NB4 (cell line): ENCODE data around the gene NETO2.

Source experiments
- MYC ChIP-seq: IDR thresholded peaks from 2 replicates; pipeline ENCODE4 v1.6.1; 2011; ENCODE audit warnings: low read depth, low read length
- TF ChIP-seq, protein P1 (sequence below): IDR thresholded peaks from one replicate; pipeline ENCODE4 v1.5.1; 2012; ENCODE audit warnings: low read depth, low read length

DNA sequence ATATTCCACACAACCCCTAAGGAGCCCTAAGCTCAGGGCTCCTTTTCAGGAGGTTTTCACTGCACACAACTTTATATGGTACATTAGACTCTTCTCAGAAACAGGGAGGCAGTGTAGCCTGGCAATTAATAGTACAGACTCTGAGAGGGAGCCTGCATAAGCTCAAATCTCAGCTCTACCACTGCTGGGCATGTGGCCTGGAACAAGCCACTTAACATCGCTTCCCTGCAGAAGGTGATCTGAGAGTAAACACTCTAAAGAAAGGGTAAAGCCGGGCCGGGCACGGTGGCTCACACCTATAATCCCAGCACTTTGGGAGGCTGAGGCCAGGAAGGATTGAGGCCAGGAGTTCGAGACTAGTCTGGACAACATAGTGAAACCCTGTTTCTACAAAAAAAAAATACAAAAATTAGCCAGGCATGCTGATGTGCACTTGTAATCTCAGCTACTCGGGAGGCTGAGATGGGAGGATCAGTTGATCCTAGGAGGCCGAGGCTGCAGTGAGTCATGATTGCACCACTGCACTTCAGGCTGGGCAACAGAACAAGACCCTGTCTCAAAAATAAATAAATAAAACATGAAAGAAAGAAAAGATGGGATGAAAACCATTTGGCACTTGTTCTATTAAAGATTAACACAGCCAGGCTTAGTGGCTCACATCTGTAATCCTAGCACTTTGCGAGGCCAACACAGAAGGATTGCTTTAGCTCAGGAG lies 99.6 kb downstream of the NETO2 start:
- TF ChIP-seq MYC: no peak
- TF ChIP-seq, protein P1, sequence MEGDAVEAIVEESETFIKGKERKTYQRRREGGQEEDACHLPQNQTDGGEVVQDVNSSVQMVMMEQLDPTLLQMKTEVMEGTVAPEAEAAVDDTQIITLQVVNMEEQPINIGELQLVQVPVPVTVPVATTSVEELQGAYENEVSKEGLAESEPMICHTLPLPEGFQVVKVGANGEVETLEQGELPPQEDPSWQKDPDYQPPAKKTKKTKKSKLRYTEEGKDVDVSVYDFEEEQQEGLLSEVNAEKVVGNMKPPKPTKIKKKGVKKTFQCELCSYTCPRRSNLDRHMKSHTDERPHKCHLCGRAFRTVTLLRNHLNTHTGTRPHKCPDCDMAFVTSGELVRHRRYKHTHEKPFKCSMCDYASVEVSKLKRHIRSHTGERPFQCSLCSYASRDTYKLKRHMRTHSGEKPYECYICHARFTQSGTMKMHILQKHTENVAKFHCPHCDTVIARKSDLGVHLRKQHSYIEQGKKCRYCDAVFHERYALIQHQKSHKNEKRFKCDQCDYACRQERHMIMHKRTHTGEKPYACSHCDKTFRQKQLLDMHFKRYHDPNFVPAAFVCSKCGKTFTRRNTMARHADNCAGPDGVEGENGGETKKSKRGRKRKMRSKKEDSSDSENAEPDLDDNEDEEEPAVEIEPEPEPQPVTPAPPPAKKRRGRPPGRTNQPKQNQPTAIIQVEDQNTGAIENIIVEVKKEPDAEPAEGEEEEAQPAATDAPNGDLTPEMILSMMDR: no peak
